ENCODE results near the gene ZNF366.

Gene ZNF366

GRCh38 chr5:72408603-72409002, 98.6 kb downstream of the ZNF366 start:
- no peak overlapping the region for H3K4me3 ChIP-seq (ENCODE audit: low read depth, low read length)
- TF ChIP-seq ZNF837 (tag by site-specific recombination; IDR thresholded peaks at IDR 0.05) = no peak
- no peak for TF ChIP-seq OVOL3 (tag by site-specific recombination; IDR thresholded peaks at IDR 0.05)
- TF ChIP-seq ZXDB (tag by site-specific recombination; IDR thresholded peaks at IDR 0.05) = no peak
- no peaks in the 10 kb centered on the region for H3K9me3 ChIP-seq (ENCODE audit: control insufficient read depth, insufficient read depth, low read depth, low read length)
- H3K4me1 ChIP-seq (ENCODE audit: control insufficient read depth, insufficient read depth, low read length) = no peaks in the 10 kb centered on the region
- CTCF ChIA-PET = no interaction called here
- no peaks in the 10 kb centered on the region for H3K36me3 ChIP-seq (ENCODE audit: control insufficient read depth in 2 of 2, insufficient read depth in 1 of 2, low read length in 2 of 2)
- POLR2A ChIA-PET = no interaction called here
- H3K27ac ChIP-seq (ENCODE audit: extremely low read depth, low read depth, low read length) = no peak overlapping the region

- H3K4me3 ChIP-seq (ENCODE audit: low read depth, low read length) = no peak overlapping the region
- TF ChIP-seq, protein P1, sequence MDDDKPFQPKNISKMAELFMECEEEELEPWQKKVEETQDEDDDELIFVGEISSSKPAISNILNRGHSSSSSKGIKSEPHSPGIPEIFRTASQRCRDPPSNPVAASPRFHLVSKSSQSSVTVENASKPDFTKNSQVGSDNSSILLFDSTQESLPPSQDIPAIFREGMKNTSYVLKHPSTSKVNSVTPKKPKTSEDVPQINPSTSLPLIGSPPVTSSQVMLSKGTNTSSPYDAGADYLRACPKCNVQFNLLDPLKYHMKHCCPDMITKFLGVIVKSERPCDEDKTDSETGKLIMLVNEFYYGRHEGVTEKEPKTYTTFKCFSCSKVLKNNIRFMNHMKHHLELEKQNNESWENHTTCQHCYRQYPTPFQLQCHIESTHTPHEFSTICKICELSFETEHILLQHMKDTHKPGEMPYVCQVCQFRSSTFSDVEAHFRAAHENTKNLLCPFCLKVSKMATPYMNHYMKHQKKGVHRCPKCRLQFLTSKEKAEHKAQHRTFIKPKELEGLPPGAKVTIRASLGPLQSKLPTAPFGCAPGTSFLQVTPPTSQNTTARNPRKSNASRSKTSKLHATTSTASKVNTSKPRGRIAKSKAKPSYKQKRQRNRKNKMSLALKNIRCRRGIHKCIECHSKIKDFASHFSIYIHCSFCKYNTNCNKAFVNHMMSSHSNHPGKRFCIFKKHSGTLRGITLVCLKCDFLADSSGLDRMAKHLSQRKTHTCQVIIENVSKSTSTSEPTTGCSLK (tag by site-specific recombination; IDR thresholded peaks at IDR 0.05) = no peak
- TF ChIP-seq ZNF692 (tag by site-specific recombination; IDR thresholded peaks at IDR 0.05) = no peak
- TF ChIP-seq ZXDB (tag by site-specific recombination; IDR thresholded peaks at IDR 0.05) = no peak
- no peak for TF ChIP-seq ZNF843 (tag by site-specific recombination; IDR thresholded peaks at IDR 0.05)
- no peak for TF ChIP-seq ZFHX2 (tag by site-specific recombination; conservative IDR thresholded peaks at IDR 0.05)
- TF ChIP-seq ZNF514 (tag by site-specific recombination; IDR thresholded peaks at IDR 0.05) = no peak
- no peaks in the 10 kb centered on the region for H3K36me3 ChIP-seq (ENCODE audit: control insufficient read depth in 2 of 2, insufficient read depth in 1 of 2, low read length in 2 of 2)
- ChIA-PET CTCF (no interaction called here), POLR2A (no interaction called here)
- H3K4me1 ChIP-seq (ENCODE audit: control insufficient read depth, insufficient read depth, low read length) = no peaks in the 10 kb centered on the region
- no peak overlapping the region for H3K27ac ChIP-seq (ENCODE audit: extremely low read depth, low read depth, low read length)
- no peaks in the 10 kb centered on the region for H3K9me3 ChIP-seq (ENCODE audit: control insufficient read depth, insufficient read depth, low read depth, low read length)
These were observed 99.1 kb downstream of the ZNF366 start for GRCh38 chr5:72408127-72408526.

- Histone ChIP-seq H3K36me3 (ENCODE audit: control insufficient read depth in 2 of 2, insufficient read depth in 1 of 2, low read length in 2 of 2) (no peaks in the 10 kb centered on the region), H3K4me1 (ENCODE audit: control insufficient read depth, insufficient read depth, low read length) (no peaks in the 10 kb centered on the region), H3K27ac (ENCODE audit: extremely low read depth, low read depth, low read length) (no peak overlapping the region), H3K4me3 (ENCODE audit: low read depth, low read length) (no peak overlapping the region), H3K9me3 (ENCODE audit: control insufficient read depth, insufficient read depth, low read depth, low read length) (no peaks in the 10 kb centered on the region)
- CTCF ChIA-PET = no interaction called here
- POLR2A ChIA-PET = no interaction called here
- no peak for TF ChIP-seq ZNF169 (tag by site-specific recombination; IDR thresholded peaks at IDR 0.05)
- TF ChIP-seq MZF1 (tag by site-specific recombination; IDR thresholded peaks at IDR 0.05; ENCODE audit: borderline replicate concordance) = no peak
- TF ChIP-seq HOXA7 (CRISPR knock-in tag; IDR thresholded peaks at IDR 0.05; ENCODE audit: borderline replicate concordance) = no peak
- TF ChIP-seq SCRT2 (tag by site-specific recombination; IDR thresholded peaks at IDR 0.05) = no peak
- TF ChIP-seq, protein P2, sequence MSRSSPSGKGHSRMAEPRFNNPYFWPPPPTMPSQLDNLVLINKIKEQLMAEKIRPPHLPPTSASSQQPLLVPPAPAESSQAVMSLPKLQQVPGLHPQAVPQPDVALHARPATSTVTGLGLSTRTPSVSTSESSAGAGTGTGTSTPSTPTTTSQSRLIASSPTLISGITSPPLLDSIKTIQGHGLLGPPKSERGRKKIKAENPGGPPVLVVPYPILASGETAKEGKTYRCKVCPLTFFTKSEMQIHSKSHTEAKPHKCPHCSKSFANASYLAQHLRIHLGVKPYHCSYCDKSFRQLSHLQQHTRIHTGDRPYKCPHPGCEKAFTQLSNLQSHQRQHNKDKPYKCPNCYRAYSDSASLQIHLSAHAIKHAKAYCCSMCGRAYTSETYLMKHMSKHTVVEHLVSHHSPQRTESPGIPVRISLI (tag by site-specific recombination; IDR thresholded peaks at IDR 0.05) = no peak
- TF ChIP-seq, protein P3, sequence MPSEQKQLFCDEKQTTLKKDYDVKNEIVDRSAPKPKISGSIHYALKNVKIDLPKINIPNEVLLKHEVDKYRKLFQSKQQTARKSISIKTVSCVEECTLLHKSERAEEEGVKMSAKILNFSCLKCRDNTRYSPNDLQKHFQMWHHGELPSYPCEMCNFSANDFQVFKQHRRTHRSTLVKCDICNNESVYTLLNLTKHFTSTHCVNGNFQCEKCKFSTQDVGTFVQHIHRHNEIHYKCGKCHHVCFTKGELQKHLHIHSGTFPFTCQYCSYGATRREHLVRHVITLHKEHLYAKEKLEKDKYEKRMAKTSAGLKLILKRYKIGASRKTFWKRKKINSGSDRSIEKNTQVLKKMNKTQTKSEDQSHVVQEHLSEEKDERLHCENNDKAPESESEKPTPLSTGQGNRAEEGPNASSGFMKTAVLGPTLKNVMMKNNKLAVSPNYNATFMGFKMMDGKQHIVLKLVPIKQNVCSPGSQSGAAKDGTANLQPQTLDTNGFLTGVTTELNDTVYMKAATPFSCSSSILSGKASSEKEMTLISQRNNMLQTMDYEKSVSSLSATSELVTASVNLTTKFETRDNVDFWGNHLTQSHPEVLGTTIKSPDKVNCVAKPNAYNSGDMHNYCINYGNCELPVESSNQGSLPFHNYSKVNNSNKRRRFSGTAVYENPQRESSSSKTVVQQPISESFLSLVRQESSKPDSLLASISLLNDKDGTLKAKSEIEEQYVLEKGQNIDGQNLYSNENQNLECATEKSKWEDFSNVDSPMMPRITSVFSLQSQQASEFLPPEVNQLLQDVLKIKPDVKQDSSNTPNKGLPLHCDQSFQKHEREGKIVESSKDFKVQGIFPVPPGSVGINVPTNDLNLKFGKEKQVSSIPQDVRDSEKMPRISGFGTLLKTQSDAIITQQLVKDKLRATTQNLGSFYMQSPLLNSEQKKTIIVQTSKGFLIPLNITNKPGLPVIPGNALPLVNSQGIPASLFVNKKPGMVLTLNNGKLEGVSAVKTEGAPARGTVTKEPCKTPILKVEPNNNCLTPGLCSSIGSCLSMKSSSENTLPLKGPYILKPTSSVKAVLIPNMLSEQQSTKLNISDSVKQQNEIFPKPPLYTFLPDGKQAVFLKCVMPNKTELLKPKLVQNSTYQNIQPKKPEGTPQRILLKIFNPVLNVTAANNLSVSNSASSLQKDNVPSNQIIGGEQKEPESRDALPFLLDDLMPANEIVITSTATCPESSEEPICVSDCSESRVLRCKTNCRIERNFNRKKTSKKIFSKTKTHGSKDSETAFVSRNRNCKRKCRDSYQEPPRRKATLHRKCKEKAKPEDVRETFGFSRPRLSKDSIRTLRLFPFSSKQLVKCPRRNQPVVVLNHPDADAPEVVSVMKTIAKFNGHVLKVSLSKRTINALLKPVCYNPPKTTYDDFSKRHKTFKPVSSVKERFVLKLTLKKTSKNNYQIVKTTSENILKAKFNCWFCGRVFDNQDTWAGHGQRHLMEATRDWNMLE (tag by site-specific recombination; conservative IDR thresholded peaks at IDR 0.05; ENCODE audit: low read depth) = no peak
- no peak for TF ChIP-seq PATZ1 (tag by site-specific recombination; IDR thresholded peaks at IDR 0.05)
These were observed 99.7 kb downstream of the ZNF366 start for GRCh38 chr5:72407541-72407940.
